Esophagus muscularis mucosa (tissue), 4 donors: ENCODE measurements around the gene TMCC3. TPM values are rescaled to one million over a fixed set of nuclear protein-coding genes. Genes with fewer than 3 reads are reported as not detected.

ENCODE experiments used
- DNase-seq: peaks from one replicate; pipeline ENCODE4 v3.0.0-alpha.2; 2017; ENCODE audit errors: extremely low spot score
- H3K27ac ChIP-seq, 4 donors: fragments of 200-600 bp; sonication (generic); replicated peaks in 1 of 4; 1 replicate in 3 of 4; 2 replicates in 1 of 4; pipeline ENCODE4 v1.5.1; 2016 to 2019; ENCODE audit warnings: mild to moderate bottlenecking in 1 of 4
- H3K27me3 ChIP-seq, 4 donors: fragments of 200-600 bp; sonication (generic); one replicate each; pipeline versions ENCODE4 v1.5.1 to v1.6.0; 2016 to 2019
- H3K36me3 ChIP-seq, 4 donors: fragments of 200-600 bp; sonication (generic); one replicate each; pipeline ENCODE4 v1.5.1; 2016 to 2019
- H3K4me1 ChIP-seq, 4 donors: fragments of 200-600 bp; sonication (generic); one replicate each; pipeline ENCODE4 v1.5.1; 2016 to 2019
- H3K4me3 ChIP-seq, 4 donors: fragments of 200-600 bp; sonication (generic); 1 replicate in 2 of 4; 2 replicates in 2 of 4; pipeline ENCODE4 v1.5.1; 2016 to 2019; ENCODE audit warnings: mild to moderate bottlenecking in 4 of 4, moderate library complexity in 1 of 4
- H3K9me3 ChIP-seq, 4 donors: fragments of 200-600 bp; sonication (generic); 1 replicate in 3 of 4; 2 replicates in 1 of 4; pipeline ENCODE4 v1.5.1; 2016 to 2019
- CTCF ChIP-seq, 3 experiments: fragments of 200-600 bp in 2 of 3; fragments of 450-650 bp in 1 of 3; sonication (generic) in 2 of 3; IDR thresholded peaks; one replicate each; pipeline ENCODE4 v1.5.1; 2017 to 2019; ENCODE audit warnings: antibody characterized with exemption in 3 of 3, mild to moderate bottlenecking in 2 of 3, moderate library complexity in 1 of 3
- EP300 ChIP-seq: sonication (generic); formaldehyde crosslinking; IDR thresholded peaks from one replicate; pipeline ENCODE4 v1.6.1; 2017; ENCODE audit warnings: antibody characterized with exemption
- POLR2A ChIP-seq: fragments of 450-650 bp; IDR thresholded peaks from one replicate; pipeline ENCODE4 v1.6.1; 2017; ENCODE audit warnings: antibody characterized with exemption, moderate library complexity, mild to moderate bottlenecking, low read depth
- POLR2AphosphoS5 ChIP-seq, 2 donors: sonication (generic); formaldehyde crosslinking; IDR thresholded peaks; one replicate each; pipeline ENCODE4 v1.6.1; 2017; ENCODE audit warnings: antibody characterized with exemption in 2 of 2
- WGBS: methylation state at CpG from one replicate; pipeline ENCODE4 v1.1.5; 2018; 5-methylcytosine and 5-hydroxymethylcytosine counted together
- intact Hi-C: fragments of 100-400 bp; cut with DNase I; formaldehyde crosslinking; loops from one replicate; pipeline ENCODE4 v1.15.1; 2023
- total RNA-seq, 4 donors: library from RNA; depleted of rRNA; stranded (reverse); fragments of >200 nt; gene quantifications; one replicate each; pipeline versions ENCODE4 v1.1.0 to v1.2.1, GENCODE V29; 2016

Gene TMCC3
- total RNA-seq, 4 donors from 2014 or later = 17.0 to 30.5 (median 19.5) TPM

- Histone ChIP-seq H3K4me1 (peaks cover 0 to 10% (median 4%) of the 10 kb centered on the region in 4 donors), H3K27me3 (no peaks in the 10 kb centered on the region), H3K36me3 (no peaks in the 10 kb centered on the region), H3K4me3 (no peak overlapping the region), H3K27ac (no peak overlapping the region), H3K9me3 (no peaks in the 10 kb centered on the region)
- TF ChIP-seq POLR2A (no peak), EP300 (no peak), CTCF (IDR thresholded peaks at IDR 0.05) (no peak), POLR2AphosphoS5 (IDR thresholded peaks at IDR 0.05) (no peak)
- 95% methylated on average over 1 of the region's 1 CpG for WGBS
- intact Hi-C loops = no loop called here
- DNase-seq = no peak
Observed at GRCh38 chr12:94557746-94558295, 92.5 kb downstream of the TMCC3 start.

- no peaks in the 10 kb centered on the region for H3K27me3 ChIP-seq
- no peak overlapping the region for H3K4me3 ChIP-seq
- WGBS = 86% methylated on average over 3 of the region's 3 CpGs
- no peaks in the 10 kb centered on the region for H3K9me3 ChIP-seq
- TF ChIP-seq CTCF (IDR thresholded peaks at IDR 0.05) (no peak), EP300 (no peak), POLR2A (no peak), POLR2AphosphoS5 (IDR thresholded peaks at IDR 0.05) (no peak)
- no peak for DNase-seq
- H3K27ac ChIP-seq = no peak overlapping the region
- H3K36me3 ChIP-seq = no peaks in the 10 kb centered on the region
- intact Hi-C loops = no loop called here
- H3K4me1 ChIP-seq = no peaks in the 10 kb centered on the region
Observed at GRCh38 chr12:94555687-94556086, 94.7 kb downstream of the TMCC3 start.

- Histone ChIP-seq H3K9me3 (no peaks in the 10 kb centered on the region), H3K27me3 (no peaks in the 10 kb centered on the region), H3K4me1 (no peaks in the 10 kb centered on the region), H3K36me3 (no peaks in the 10 kb centered on the region), H3K27ac (no peak overlapping the region), H3K4me3 (no peak overlapping the region)
- WGBS = 93% methylated on average over 15 of the region's 15 CpGs
- intact Hi-C loops = no loop called here
- TF ChIP-seq POLR2AphosphoS5 (IDR thresholded peaks at IDR 0.05) (no peak), CTCF (IDR thresholded peaks at IDR 0.05) (no peak), POLR2A (no peak), EP300 (no peak)
- DNase-seq = no peak
Observed at GRCh38 chr12:94553875-94554274, 96.5 kb downstream of the TMCC3 start.

- intact Hi-C loops = no loop called here
- Histone ChIP-seq H3K4me3 (no peak overlapping the region), H3K27me3 (no peaks in the 10 kb centered on the region), H3K9me3 (no peaks in the 10 kb centered on the region), H3K36me3 (no peaks in the 10 kb centered on the region), H3K4me1 (no peaks in the 10 kb centered on the region), H3K27ac (no peak overlapping the region)
- WGBS = 49% methylated on average over 6 of the region's 6 CpGs
- TF ChIP-seq CTCF (IDR thresholded peaks at IDR 0.05) (no peak), POLR2A (no peak), EP300 (no peak), POLR2AphosphoS5 (IDR thresholded peaks at IDR 0.05) (no peak)
- DNase-seq = no peak
Observed at GRCh38 chr12:94553130-94553519, 97.2 kb downstream of the TMCC3 start.

GRCh38 chr12:94551810-94552209 lies 98.5 kb downstream of the TMCC3 start:
- TF ChIP-seq POLR2A (no peak), POLR2AphosphoS5 (IDR thresholded peaks at IDR 0.05) (no peak), EP300 (no peak)
- H3K4me1 ChIP-seq = no peaks in the 10 kb centered on the region
- H3K9me3 ChIP-seq = no peaks in the 10 kb centered on the region
- intact Hi-C loops = no loop called here
- 47% methylated on average over 3 of the region's 4 CpGs for WGBS
- no peaks in the 10 kb centered on the region for H3K27me3 ChIP-seq
- no peak overlapping the region for H3K27ac ChIP-seq
- DNase-seq = no peak
- H3K36me3 ChIP-seq = no peaks in the 10 kb centered on the region
- H3K4me3 ChIP-seq = no peak overlapping the region
